ENCODE measurements around the gene OTOG. TPM values are rescaled to one million over a fixed set of nuclear protein-coding genes. Genes with fewer than 3 reads are reported as not detected.

The OTOG gene
- total RNA-seq, 1 donor: not detected

DNA sequence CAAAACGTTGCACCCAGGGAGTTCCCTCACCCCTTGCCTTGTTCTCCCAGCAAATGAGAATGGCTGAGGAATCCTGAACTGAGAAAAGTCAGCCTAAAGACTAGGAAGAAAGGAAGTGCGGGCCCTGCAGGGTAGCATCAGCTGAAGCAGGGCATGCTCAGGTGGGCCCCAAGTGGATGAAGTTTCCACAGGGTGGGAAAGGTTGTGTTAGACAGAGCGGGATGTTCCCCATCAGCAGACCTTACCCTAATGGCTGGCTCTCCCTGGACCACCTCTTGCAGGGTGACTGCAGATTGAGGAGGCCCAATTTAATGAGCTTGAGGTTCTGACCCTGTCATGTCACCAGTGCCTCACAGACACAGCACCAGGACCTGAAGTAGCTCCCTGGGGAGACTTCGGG lies 90.8 kb downstream of the OTOG start:
- no peak overlapping the region for H3K4me3 ChIP-seq (ENCODE audit: low read depth, low read length)
- TF ChIP-seq, protein P1, sequence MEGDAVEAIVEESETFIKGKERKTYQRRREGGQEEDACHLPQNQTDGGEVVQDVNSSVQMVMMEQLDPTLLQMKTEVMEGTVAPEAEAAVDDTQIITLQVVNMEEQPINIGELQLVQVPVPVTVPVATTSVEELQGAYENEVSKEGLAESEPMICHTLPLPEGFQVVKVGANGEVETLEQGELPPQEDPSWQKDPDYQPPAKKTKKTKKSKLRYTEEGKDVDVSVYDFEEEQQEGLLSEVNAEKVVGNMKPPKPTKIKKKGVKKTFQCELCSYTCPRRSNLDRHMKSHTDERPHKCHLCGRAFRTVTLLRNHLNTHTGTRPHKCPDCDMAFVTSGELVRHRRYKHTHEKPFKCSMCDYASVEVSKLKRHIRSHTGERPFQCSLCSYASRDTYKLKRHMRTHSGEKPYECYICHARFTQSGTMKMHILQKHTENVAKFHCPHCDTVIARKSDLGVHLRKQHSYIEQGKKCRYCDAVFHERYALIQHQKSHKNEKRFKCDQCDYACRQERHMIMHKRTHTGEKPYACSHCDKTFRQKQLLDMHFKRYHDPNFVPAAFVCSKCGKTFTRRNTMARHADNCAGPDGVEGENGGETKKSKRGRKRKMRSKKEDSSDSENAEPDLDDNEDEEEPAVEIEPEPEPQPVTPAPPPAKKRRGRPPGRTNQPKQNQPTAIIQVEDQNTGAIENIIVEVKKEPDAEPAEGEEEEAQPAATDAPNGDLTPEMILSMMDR (IDR thresholded peaks at IDR 0.05; ENCODE audit: insufficient read depth, low read length): no peak
- DNase-seq (ENCODE audit: low read depth): no peak

DNA sequence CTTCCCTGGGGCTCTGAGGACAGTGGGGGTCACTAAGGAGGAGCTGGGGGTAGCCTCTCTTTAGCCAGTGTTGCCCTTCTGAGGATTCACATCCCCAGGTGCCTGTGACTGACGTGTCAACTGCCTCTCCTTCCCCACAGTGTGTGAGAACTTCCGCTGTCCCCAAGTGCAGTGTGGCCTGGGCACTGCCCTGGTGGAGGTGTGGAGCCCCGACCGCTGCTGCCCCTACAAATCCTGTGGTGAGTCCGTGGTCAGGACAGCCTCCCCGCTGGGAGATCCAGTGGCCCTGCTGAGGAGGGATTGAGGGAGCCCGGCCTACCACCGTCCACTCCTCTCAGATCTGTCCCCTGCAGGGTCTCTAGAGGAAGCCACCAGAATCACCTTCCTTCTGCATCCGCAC lies 91.3 kb downstream of the OTOG start:
- DNase-seq (ENCODE audit: low read depth): no peak
- TF ChIP-seq, protein P1 (IDR thresholded peaks at IDR 0.05; ENCODE audit: insufficient read depth, low read length): no peak

DNA sequence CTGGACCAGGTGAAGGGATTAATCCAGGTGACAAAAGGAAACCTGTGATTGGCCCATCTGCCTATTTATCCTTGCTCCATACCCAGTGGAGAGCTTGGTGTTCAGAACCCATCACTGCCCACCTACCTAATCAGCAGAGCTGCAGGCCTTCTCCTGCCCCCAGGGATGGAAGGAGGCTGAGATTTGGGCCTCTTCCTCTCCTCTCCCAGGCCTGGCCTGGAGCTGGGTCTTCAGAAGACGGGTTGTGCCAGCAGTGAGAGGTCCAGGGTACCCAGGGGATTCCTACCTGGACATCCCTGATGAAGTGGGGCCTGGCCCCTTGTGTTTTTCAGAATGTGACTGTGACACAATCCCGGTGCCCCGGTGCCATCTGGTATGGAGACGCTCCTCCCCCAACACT lies 92.0 kb downstream of the OTOG start:
- H3K4me3 ChIP-seq (ENCODE audit: low read depth, low read length): no peak overlapping the region
- TF ChIP-seq, protein P1 (IDR thresholded peaks at IDR 0.05; ENCODE audit: insufficient read depth, low read length): no peak
- no peak for DNase-seq (ENCODE audit: low read depth)

More for the DNA sequence above, 91.3 kb downstream of the OTOG start:
- H3K4me3 ChIP-seq (ENCODE audit: low read depth, low read length): no peak overlapping the region

DNA sequence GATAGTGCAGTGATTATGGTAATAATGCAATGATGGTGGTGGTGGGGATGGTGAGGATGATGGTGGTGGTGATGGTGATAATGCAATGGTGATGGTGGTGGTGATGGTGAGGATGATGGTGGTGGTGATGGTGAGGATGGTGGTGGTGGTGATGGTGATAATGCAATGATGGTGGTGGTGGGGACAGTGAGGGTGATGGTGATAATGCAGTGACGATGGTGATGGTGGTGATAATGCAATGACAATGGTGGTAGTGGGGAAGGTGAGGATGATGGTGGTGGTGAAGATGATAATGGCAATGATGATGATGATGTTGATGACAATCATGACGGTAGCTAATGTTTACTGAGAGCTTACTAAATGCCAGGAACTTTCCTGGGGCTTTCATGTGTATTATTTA lies 92.7 kb downstream of the OTOG start:
- H3K4me3 ChIP-seq (ENCODE audit: low read depth, low read length): no peak overlapping the region
- no peak for DNase-seq (ENCODE audit: low read depth)
- TF ChIP-seq, protein P1 (IDR thresholded peaks at IDR 0.05; ENCODE audit: insufficient read depth, low read length): no peak

DNA sequence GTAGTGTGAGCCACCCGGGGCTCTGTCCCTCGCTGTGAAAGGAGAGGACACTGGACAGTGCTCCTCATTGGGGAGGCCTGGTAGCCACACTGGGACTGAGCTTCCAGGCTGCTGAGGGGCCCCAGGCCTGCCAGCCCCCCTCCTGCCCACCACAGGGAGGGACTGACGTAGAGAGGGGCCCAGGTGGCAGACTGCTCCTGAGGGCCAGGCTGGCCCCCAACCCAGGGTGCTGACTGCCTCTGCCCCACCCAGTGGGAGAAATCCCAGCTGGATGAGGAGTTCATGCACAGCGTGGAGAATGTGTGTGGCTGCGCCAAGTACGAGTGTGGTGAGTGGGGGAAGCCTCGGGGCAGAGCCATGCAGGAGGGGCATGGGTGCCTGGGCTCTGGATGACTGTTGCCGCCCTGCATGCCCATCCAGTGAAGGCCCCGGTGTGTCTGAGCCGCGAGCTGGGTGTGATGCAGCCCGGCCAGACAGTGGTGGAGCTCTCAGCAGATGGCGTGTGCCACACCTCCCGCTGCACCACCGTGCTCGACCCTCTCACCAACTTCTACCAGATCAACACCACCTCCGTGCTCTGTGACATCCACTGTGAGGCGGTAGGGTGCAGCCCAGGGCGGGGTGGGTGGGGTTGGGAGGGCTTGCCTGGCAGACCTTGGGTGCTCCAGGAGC lies 93.6 kb downstream of the OTOG start:
- no peak for DNase-seq (ENCODE audit: low read depth)
- H3K4me3 ChIP-seq (ENCODE audit: low read depth, low read length): no peak overlapping the region
- TF ChIP-seq, protein P1 (IDR thresholded peaks at IDR 0.05; ENCODE audit: insufficient read depth, low read length): no peak

DNA sequence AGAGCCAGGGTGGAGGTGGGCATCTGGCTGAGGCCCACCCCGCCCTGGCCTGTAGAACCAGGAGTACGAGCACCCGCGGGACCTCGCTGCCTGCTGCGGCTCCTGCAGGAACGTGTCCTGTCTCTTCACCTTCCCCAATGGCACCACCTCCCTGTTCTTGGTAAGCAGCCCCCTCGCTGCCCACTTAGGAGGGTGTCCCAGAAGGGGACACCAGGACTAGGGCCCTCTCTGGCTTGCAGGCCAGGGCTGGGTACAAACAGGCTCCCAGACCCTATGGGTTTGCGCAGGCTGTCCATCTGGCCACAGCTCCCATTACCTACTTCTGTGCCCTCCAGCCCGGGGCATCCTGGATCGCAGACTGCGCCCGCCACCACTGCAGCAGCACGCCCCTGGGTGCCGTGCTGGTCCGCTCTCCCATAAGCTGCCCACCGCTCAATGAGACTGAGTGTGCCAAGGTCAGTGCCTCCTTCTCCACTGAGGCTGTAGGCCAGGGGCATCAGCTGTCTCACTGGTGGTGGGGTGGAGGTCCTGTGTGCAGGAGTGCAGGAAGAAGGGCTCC lies 94.8 kb downstream of the OTOG start:
- DNase-seq (ENCODE audit: low read depth): no peak
- H3K4me3 ChIP-seq (ENCODE audit: low read depth, low read length): no peak overlapping the region
- TF ChIP-seq, protein P1 (IDR thresholded peaks at IDR 0.05; ENCODE audit: insufficient read depth, low read length): no peak
